ENCODE data around the gene SYT11. TPM values are rescaled to one million over a fixed set of nuclear protein-coding genes. Genes with fewer than 3 reads are reported as not detected.

The SYT11 gene
- total and polyA plus RNA-seq, 9 of the 15 experiments (the other 6 are each of a cell fraction or from before 2014, with no cell fraction given), result 0.05 to 0.18 (median 0.11) TPM

- TF ChIP-seq MGA (IDR thresholded peaks at IDR 0.05) (peak; percentile 42), MNT (conservative IDR thresholded peaks at IDR 0.05) (peak; percentile 87 to 93), NKRF (IDR thresholded peaks at IDR 0.05; ENCODE audit: borderline replicate concordance) (peak; percentile 81), CBFA2T3 (IDR thresholded peaks at IDR 0.05) (peak; percentile 89), ZBTB2 (IDR thresholded peaks at IDR 0.05) (0 out of 2 replicates have a peak, but pooled peaks have one; percentile 34), PRDM10 (IDR thresholded peaks at IDR 0.05; ENCODE audit: partially characterized antibody) (peak; percentile 64), POLR2A (conservative IDR thresholded peaks at IDR 0.05) (peak; percentile 36; the same call in 1 of the 2 replicates)
Measured at GRCh38 chr1:155834927-155835399, 24.4 kb upstream of the SYT11 start (continued).
